CD4-positive, alpha-beta T cell treated with Interleukin-15 for 1 hour (primary cell): ENCODE data around the gene LRP6.
"Not testable (repeated sequence)": the region's sequence is repeated elsewhere in the genome, so short reads cannot be mapped to it uniquely, and the experiment has no call there.

ENCODE experiments used
- DNase-seq: peaks from one replicate; pipeline ENCODE4 v3.0.0-alpha.2; 2020

The LRP6 gene

GRCh38 chr12:12110923-12111555 is 155.8 kb downstream of the LRP6 start:
- not testable (repeated sequence) for DNase-seq

GRCh38 chr12:12108441-12109058 is 158.3 kb downstream of the LRP6 start:
- no peak for DNase-seq

GRCh38 chr12:12107678-12108077 is 159.2 kb downstream of the LRP6 start:
- DNase-seq = no peak

GRCh38 chr12:12099102-12099501 is 167.7 kb downstream of the LRP6 start:
- DNase-seq = no peak

GRCh38 chr12:12098691-12099015 is 168.2 kb downstream of the LRP6 start:
- DNase-seq = no peak

- no peak for DNase-seq
Observed at GRCh38 chr12:12097891-12098690, 168.8 kb downstream of the LRP6 start.

GRCh38 chr12:12095021-12095420 is 171.8 kb downstream of the LRP6 start:
- DNase-seq = no peak

- DNase-seq = no peak
Observed at GRCh38 chr12:12094481-12094880, 172.4 kb downstream of the LRP6 start.

- DNase-seq = no peak
Observed at GRCh38 chr12:12091977-12092663, 174.7 kb downstream of the LRP6 start.

GRCh38 chr12:12091071-12091470 is 175.8 kb downstream of the LRP6 start:
- no peak for DNase-seq

GRCh38 chr12:12088761-12089160 is 178.1 kb downstream of the LRP6 start:
- DNase-seq = no peak

GRCh38 chr12:12088147-12088546 is 178.7 kb downstream of the LRP6 start:
- DNase-seq = no peak

- DNase-seq = no peak
Observed at GRCh38 chr12:12087693-12088034, 179.2 kb downstream of the LRP6 start.

GRCh38 chr12:12086973-12087692 is 179.7 kb downstream of the LRP6 start:
- DNase-seq = no peak

GRCh38 chr12:12086362-12086761 is 180.5 kb downstream of the LRP6 start:
- no peak for DNase-seq

- no peak for DNase-seq
Observed at GRCh38 chr12:12083688-12084087, 183.2 kb downstream of the LRP6 start.

- no peak for DNase-seq
Observed at GRCh38 chr12:12081836-12082497, 184.9 kb downstream of the LRP6 start.

- no peak for DNase-seq
Observed at GRCh38 chr12:12079291-12079690, 187.6 kb downstream of the LRP6 start.

- peak; percentile 25 for DNase-seq
Observed at GRCh38 chr12:12072064-12072760, 194.6 kb downstream of the LRP6 start.

GRCh38 chr12:12070674-12071656 is 195.9 kb downstream of the LRP6 start, which contains the start of gene BCL2L14:
BCL2L14 (plus strand) TSS chr12:12070939; CDS start chr12:12079306, 8,367 bp downstream.
- no peak for DNase-seq
